GM12892 (cell line): ENCODE results near the gene SLC15A1.

ENCODE experiments used
- POLR2A ChIP-seq: IDR thresholded peaks from 2 replicates; pipeline ENCODE4 v1.6.1; 2011; ENCODE audit warnings: low read depth, low read length, control low read depth
- POLR2AphosphoS5 ChIP-seq: IDR thresholded peaks from 2 replicates; pipeline ENCODE4 v1.6.1; 2011; ENCODE audit warnings: low read depth, low read length, control low read depth
- TAF1 ChIP-seq: IDR thresholded peaks from 2 replicates; pipeline ENCODE4 v1.6.1; 2011; ENCODE audit warnings: low read depth, mild to moderate bottlenecking, control low read depth, low read length, borderline replicate concordance

DNA sequence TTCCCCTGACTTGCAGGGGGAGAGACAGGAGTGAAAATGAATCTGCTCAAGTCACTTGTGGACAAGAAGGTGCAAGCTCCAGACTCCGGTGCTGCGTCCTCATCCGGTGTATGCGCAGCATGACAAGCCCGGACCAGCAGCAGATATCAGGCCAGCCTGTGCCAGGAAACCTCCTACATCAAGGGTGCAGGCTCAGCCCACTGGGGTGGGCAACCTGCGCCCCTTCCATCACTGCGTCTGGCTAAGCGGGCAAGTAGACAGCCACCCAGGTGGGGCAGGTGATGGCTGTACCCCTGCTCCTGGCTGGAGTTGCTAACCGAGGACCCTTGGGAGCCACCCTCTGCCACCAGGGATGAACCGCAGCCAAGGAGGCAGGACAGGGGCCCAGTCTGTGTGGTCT is 32.9 kb upstream of the SLC15A1 start:
- no peak for TF ChIP-seq POLR2A
- no peak for TF ChIP-seq TAF1
- TF ChIP-seq POLR2AphosphoS5: no peak
